BJ (cell line): Measurements from ENCODE around the gene GSE1. TPM values are rescaled to one million over a fixed set of nuclear protein-coding genes. Genes with fewer than 3 reads are reported as not detected.

ENCODE experiments used
- CTCF ChIA-PET: fragments of 350-600 bp; formaldehyde crosslinking; extraction: SDS; loops from one replicate; lab custom pipeline; 2021; ENCODE audit warnings: antibody characterized with exemption, inconsistent platforms; lab: Yijun Ruan, JAX
- POLR2A ChIA-PET: fragments of 300-600 bp; sonication (Branson Sonifier 250); formaldehyde crosslinking; extraction: SDS; loops from one replicate; lab custom pipeline; 2021; ENCODE audit warnings: antibody characterized with exemption; lab: Charles Lee
- DNase-seq: peaks from one replicate; pipeline ENCODE4 v3.0.0-alpha.2; 2011; ENCODE audit warnings: low read depth
- H3K27me3 ChIP-seq: 2 replicates; pipeline ENCODE4 v1.6.0; 2011; ENCODE audit warnings: low read length; ENCODE audit not compliant: control insufficient read depth, insufficient read depth
- H3K36me3 ChIP-seq: 2 replicates; pipeline ENCODE4 v1.5.1; 2011; ENCODE audit warnings: low read length; ENCODE audit not compliant: control insufficient read depth, insufficient read depth
- H3K4me3 ChIP-seq: 2 replicates; pipeline ENCODE4 v1.5.1; 2011; ENCODE audit warnings: low read depth, mild to moderate bottlenecking, control low read depth, low read length
- CTCF ChIP-seq: IDR thresholded peaks from 2 replicates; pipeline ENCODE4 v1.5.1; 2011; ENCODE audit warnings: low read depth, mild to moderate bottlenecking, control low read depth, inconsistent platforms, low read length, moderate library complexity; ENCODE audit not compliant: insufficient read depth
- polyA plus RNA-seq: library from polyadenylated mRNA; depleted of rRNA; stranded (reverse); fragments of >200 nt; gene quantifications from 2 replicates; pipeline ENCODE4 v1.2.3, GENCODE V29; 2011

The GSE1 gene
- polyA plus RNA-seq, 1 experiment, result 16.2 TPM

- POLR2A ChIA-PET, result interaction anchor here (0.6 kb wide), 1 partner anchor 455 kb away, joined by 3 read pairs; no protein-coding TSS in a partner anchor
Observed at GRCh38 chr16:85616607-85617321, 3.6 kb downstream of the GSE1 start.

GRCh38 chr16:85617948-85618347, 4.8 kb downstream of the GSE1 start:
- Histone ChIP-seq H3K27me3 (no peaks in the 10 kb centered on the region), H3K36me3 (peaks cover 3% of the 10 kb centered on the region; the same call in 1 of the 2 replicates), H3K4me3 (no peak overlapping the region)
- ChIA-PET POLR2A (no interaction called here), CTCF (interaction anchor here (3.0 to 3.6 kb wide), 3 partner anchors 12 to 222 kb away, joined by 13 to 25 read pairs (median 14); no protein-coding TSS in a partner anchor)
- TF ChIP-seq CTCF, result no peak
- DNase-seq, result no peak

More at GRCh38 chr16:85616607-85617321, 3.6 kb downstream of the GSE1 start:
- Histone ChIP-seq H3K36me3 (peaks cover 3% of the 10 kb centered on the region; the same call in 1 of the 2 replicates), H3K27me3 (no peaks in the 10 kb centered on the region), H3K4me3 (no peak overlapping the region)
- no peak for DNase-seq
- CTCF ChIA-PET, result interaction anchor here (0.6 to 3.6 kb wide), 46 partner anchors 8 to 501 kb away, joined by 3 to 25 read pairs (median 4); no protein-coding TSS in a partner anchor
- TF ChIP-seq CTCF, result no peak

GRCh38 chr16:85618521-85618920, 5.4 kb downstream of the GSE1 start:
- POLR2A ChIA-PET, result interaction anchor here (0.6 kb wide), 1 partner anchor 23 kb away, joined by 6 read pairs; no protein-coding TSS in a partner anchor

GRCh38 chr16:85619101-85619891, 6.2 kb downstream of the GSE1 start:
- CTCF ChIA-PET, result interaction anchor here (0.6 kb wide), 1 partner anchor 26 kb away, joined by 3 read pairs; no protein-coding TSS in a partner anchor

More at GRCh38 chr16:85618521-85618920, 5.4 kb downstream of the GSE1 start:
- TF ChIP-seq CTCF, result no peak
- CTCF ChIA-PET, result no interaction called here
- peaks cover 3% of the 10 kb centered on the region; the same call in 1 of the 2 replicates for H3K36me3 ChIP-seq
- no peak overlapping the region for H3K4me3 ChIP-seq
- DNase-seq, result no peak
- no peaks in the 10 kb centered on the region for H3K27me3 ChIP-seq

More at GRCh38 chr16:85619101-85619891, 6.2 kb downstream of the GSE1 start:
- POLR2A ChIA-PET, result interaction anchor here (0.6 kb wide), 1 partner anchor 22 kb away, joined by 6 read pairs; no protein-coding TSS in a partner anchor
- Histone ChIP-seq H3K36me3 (peaks cover 3% of the 10 kb centered on the region; the same call in 1 of the 2 replicates), H3K4me3 (no peak overlapping the region), H3K27me3 (no peaks in the 10 kb centered on the region)
- DNase-seq, result no peak
- no peak for TF ChIP-seq CTCF
